ENCODE results near the gene ADGRE3. TPM values are rescaled to one million over a fixed set of nuclear protein-coding genes. Genes with fewer than 3 reads are reported as not detected.
A peak's percentile ranks its signal among the peaks of the same experiment; 100 is the strongest.

Gene ADGRE3, protein sequence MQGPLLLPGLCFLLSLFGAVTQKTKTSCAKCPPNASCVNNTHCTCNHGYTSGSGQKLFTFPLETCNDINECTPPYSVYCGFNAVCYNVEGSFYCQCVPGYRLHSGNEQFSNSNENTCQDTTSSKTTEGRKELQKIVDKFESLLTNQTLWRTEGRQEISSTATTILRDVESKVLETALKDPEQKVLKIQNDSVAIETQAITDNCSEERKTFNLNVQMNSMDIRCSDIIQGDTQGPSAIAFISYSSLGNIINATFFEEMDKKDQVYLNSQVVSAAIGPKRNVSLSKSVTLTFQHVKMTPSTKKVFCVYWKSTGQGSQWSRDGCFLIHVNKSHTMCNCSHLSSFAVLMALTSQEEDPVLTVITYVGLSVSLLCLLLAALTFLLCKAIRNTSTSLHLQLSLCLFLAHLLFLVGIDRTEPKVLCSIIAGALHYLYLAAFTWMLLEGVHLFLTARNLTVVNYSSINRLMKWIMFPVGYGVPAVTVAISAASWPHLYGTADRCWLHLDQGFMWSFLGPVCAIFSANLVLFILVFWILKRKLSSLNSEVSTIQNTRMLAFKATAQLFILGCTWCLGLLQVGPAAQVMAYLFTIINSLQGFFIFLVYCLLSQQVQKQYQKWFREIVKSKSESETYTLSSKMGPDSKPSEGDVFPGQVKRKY
- total RNA-seq (under 1 TPM in 1 of 2 donors, not detected in 1; 0.15 TPM), total RNA-seq (0 to 0.15 reads per million in 2 donors)

DNA sequence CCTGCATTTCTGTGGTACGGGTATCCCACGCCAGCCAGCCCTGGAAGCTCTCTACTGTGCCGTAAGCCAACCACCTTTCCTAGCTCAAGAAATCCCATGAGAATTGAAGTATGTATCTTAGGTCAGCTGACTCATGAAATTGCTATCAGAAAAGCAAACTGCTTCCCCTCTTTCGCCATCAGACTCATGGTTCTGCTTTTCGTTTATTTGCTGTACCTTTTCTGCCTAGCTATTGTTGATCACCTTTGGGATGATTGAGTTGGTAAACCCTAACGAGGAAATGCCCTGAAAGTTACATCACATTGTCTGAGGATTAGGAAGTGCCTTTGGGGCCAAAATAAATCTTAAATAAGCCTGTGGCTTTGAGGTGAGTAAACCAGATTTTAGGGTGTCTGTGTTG is at the start of gene ADGRE3:
Gene ADGRE3, minus strand, starts transcription at position 81 of the 400 bp plus-strand sequence. Its CDS starts 74 bp downstream, at position 7.
- H3K9me3 ChIP-seq (ENCODE audit: control insufficient read depth, low read length, poor library complexity, severe bottlenecking), result no peaks in the 10 kb centered on the region
- H3K27ac Mint-ChIP-seq, result no peak within 1 kb of the TSS
- H3K4me3 Mint-ChIP-seq, result no peak within 1 kb of the TSS
- H3K36me3 Mint-ChIP-seq (ENCODE audit: low read depth), result no peaks in the 10 kb centered on the region
- DNase-seq, result no peak
- peaks cover 26% of the 10 kb centered on the region for H3K4me1 Mint-ChIP-seq
- ATAC-seq, result no peak
- H3K27me3 Mint-ChIP-seq, result no peaks in the 10 kb centered on the region

DNA sequence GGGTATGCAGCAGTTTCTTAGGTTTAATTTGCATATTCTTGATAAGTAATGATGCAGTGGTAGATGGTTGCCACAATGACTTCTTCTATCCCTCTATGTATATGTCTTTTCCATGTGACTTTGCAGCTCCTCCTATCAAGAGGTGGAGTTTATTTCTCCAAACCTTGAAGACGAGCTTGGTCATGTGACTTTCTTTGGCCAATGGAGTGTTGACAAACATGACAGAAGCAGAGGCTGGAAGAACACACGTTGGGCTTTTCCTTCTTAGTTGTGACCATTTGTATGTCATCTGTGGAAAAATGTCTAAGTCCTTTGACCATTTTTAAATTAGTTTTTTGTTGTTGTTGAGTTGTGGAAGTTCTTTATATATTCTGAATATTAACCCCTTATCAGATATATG is 47.5 kb upstream of the ADGRE3 start:
- H3K27me3 Mint-ChIP-seq, result no peaks in the 10 kb centered on the region
- ATAC-seq, result no peak
- DNase-seq, result no peak
- H3K36me3 Mint-ChIP-seq (ENCODE audit: low read depth), result peaks cover 10% of the 10 kb centered on the region
- H3K4me3 Mint-ChIP-seq, result no peak overlapping the region
- H3K27ac Mint-ChIP-seq, result no peak overlapping the region
- H3K4me1 Mint-ChIP-seq, result no peaks in the 10 kb centered on the region
- H3K9me3 ChIP-seq (ENCODE audit: control insufficient read depth, low read length, poor library complexity, severe bottlenecking), result peaks cover 33% of the 10 kb centered on the region

DNA sequence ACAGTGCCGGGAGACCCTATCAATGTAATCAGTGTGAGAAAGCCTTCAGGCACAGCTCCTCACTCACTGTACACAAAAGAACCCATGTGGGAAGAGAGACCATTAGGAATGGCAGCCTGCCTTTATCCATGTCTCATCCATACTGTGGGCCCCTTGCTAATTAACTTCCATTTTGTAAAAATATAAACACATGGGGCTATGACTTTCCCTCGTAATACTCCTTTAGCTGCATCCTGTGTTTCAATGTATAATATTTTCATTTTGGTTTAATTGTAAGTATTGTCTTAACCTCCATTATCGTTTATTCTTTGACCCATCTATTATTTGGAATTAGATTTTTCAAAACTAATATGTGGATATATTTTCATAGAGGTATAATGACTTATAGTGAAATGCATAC is 44.5 kb upstream of the ADGRE3 start:
- H3K27ac Mint-ChIP-seq, result no peak overlapping the region
- peaks cover 22% of the 10 kb centered on the region for H3K36me3 Mint-ChIP-seq (ENCODE audit: low read depth)
- no peaks in the 10 kb centered on the region for H3K4me1 Mint-ChIP-seq
- no peak overlapping the region for H3K4me3 Mint-ChIP-seq
- H3K27me3 Mint-ChIP-seq, result no peaks in the 10 kb centered on the region
- H3K9me3 ChIP-seq (ENCODE audit: control insufficient read depth, low read length, poor library complexity, severe bottlenecking), result peaks cover 33% of the 10 kb centered on the region
- no peak for DNase-seq
- no peak for ATAC-seq

DNA sequence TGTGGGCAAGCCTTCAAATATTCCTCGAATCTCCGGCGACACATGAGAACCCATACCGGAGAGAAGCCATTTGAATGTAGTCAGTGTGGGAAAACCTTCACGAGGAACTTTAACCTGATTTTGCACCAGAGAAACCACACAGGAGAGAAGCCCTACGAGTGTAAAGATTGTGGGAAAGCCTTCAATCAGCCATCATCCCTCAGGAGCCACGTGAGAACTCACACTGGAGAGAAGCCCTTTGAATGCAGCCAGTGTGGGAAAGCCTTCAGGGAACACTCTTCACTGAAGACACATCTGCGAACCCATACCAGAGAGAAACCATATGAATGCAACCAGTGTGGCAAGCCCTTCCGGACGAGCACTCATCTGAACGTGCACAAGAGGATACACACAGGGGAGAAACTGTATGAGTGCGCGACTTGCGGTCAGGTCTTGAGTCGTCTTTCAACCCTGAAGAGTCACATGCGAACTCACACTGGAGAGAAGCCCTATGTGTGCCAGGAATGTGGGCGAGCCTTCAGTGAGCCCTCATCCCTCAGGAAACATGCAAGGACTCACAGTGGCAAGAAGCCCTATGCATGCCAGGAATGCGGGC is 44.0 kb upstream of the ADGRE3 start:
- H3K27ac Mint-ChIP-seq, result no peak overlapping the region
- DNase-seq, result no peak
- H3K27me3 Mint-ChIP-seq, result no peaks in the 10 kb centered on the region
- peaks cover 22% of the 10 kb centered on the region for H3K36me3 Mint-ChIP-seq (ENCODE audit: low read depth)
- no peaks in the 10 kb centered on the region for H3K4me1 Mint-ChIP-seq
- peaks cover 33% of the 10 kb centered on the region for H3K9me3 ChIP-seq (ENCODE audit: control insufficient read depth, low read length, poor library complexity, severe bottlenecking)
- ATAC-seq, result no peak
- H3K4me3 Mint-ChIP-seq, result no peak overlapping the region

DNA sequence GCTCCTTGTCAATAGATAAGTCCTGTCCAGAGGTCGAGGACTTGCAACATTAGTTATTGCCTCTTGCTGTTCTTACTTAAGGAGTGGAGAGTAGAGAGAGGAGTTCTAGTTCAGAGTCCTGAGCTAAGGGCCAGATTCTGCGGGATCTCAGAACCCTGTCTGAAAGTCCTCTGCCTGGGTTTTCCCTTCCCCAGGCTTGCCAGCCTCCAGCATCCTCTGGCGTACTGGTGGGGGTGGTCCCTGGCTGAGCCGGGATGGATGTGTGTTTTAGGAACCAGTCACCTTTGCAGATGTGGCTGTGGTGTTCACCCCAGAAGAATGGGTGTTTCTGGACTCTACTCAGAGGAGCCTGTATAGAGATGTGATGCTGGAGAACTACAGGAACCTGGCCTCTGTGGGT is 41.2 kb upstream of the ADGRE3 start:
- H3K27me3 Mint-ChIP-seq, result no peaks in the 10 kb centered on the region
- ATAC-seq (no peak), DNase-seq (no peak)
- peaks cover 30% of the 10 kb centered on the region for H3K36me3 Mint-ChIP-seq (ENCODE audit: low read depth)
- H3K4me1 Mint-ChIP-seq, result no peaks in the 10 kb centered on the region
- H3K4me3 Mint-ChIP-seq, result no peak overlapping the region
- H3K27ac Mint-ChIP-seq, result no peak overlapping the region
- peaks cover 33% of the 10 kb centered on the region for H3K9me3 ChIP-seq (ENCODE audit: control insufficient read depth, low read length, poor library complexity, severe bottlenecking)

DNA sequence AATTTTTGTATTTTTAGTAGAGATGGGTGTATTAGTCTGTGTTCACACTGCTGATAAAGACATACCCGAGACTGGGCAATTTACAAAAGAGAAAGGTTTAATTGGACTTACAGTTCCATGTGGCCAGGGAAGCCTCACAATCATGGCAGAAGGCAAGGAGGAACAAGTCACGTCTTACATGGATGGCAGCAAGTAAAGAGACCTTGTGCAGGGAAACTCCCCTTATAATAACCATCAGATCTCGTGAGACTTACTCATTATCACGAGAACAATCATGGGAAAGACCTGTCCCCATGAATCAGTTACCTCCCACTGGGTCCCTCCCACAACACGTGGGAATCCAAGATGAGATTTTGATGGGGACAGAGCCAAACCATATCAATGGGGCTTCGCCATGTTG is 29.8 kb upstream of the ADGRE3 start:
- no peak for ATAC-seq
- no peaks in the 10 kb centered on the region for H3K9me3 ChIP-seq (ENCODE audit: control insufficient read depth, low read length, poor library complexity, severe bottlenecking)
- no peak overlapping the region for H3K27ac Mint-ChIP-seq
- H3K27me3 Mint-ChIP-seq, result no peaks in the 10 kb centered on the region
- H3K4me1 Mint-ChIP-seq, result no peaks in the 10 kb centered on the region
- no peak for DNase-seq
- no peak overlapping the region for H3K4me3 Mint-ChIP-seq
- peaks cover 19% of the 10 kb centered on the region for H3K36me3 Mint-ChIP-seq (ENCODE audit: low read depth)

DNA sequence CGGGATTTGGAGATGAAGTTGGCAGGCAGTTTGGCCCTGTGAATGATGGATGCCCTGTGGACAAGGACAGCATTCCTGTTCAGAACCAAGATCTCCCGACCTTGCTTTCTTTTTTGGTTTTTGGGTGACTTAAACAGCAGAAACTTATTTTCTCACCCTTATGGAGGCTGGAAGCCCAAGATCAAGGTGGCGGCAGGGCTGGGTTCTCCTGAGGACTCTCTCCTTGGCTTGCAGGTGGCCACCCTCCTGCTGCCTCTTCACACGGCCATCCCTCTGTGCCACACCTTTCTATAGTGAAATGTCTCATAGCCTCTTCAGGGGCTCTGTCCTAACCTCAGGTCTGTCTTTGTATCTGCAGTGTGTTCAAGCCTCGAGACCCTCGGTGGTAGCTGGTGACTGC is 29.2 kb upstream of the ADGRE3 start:
- no peaks in the 10 kb centered on the region for H3K4me1 Mint-ChIP-seq
- no peak overlapping the region for H3K4me3 Mint-ChIP-seq
- ATAC-seq (no peak), DNase-seq (no peak)
- no peak overlapping the region for H3K27ac Mint-ChIP-seq
- H3K9me3 ChIP-seq (ENCODE audit: control insufficient read depth, low read length, poor library complexity, severe bottlenecking), result no peaks in the 10 kb centered on the region
- no peaks in the 10 kb centered on the region for H3K27me3 Mint-ChIP-seq
- peaks cover 15% of the 10 kb centered on the region for H3K36me3 Mint-ChIP-seq (ENCODE audit: low read depth)

DNA sequence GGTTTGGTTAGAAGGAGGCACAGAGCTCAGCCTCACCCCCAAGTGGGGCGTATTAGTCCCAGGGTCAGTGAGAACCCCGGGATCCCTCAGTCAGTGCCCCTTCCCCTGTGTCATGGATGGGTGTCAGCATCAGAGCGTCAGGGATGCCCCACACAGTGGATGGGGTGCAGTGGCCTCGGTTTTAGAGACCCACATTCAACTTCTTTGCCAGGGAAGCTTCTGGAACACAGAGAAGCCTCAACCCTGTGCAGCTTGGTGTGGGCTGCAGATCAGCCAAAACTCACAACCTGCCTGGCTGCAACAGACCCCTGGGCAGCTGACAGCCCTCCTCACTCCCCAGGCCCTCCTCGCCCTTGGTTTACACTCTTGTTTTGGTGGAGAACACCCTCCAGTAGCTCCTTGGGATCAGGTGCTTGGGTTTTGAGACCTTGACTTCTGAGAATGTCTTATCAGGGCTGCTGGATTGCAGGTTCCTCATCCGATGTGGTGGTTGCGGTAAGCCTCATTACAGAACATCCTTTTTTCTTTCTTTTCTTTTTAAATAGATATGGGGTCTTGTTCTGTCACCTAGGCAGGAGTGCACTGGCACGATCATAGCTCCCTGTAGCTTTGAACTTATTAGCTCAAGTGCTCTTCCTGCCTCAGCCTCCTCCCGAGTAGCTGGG is 26.2 kb upstream of the ADGRE3 start:
- Mint-ChIP-seq H3K4me3 (no peak overlapping the region), H3K4me1 (no peaks in the 10 kb centered on the region), H3K27me3 (no peaks in the 10 kb centered on the region), H3K27ac (no peak overlapping the region), H3K36me3 (ENCODE audit: low read depth) (peaks cover 13% of the 10 kb centered on the region)
- ATAC-seq (no peak), DNase-seq (no peak)
- no peaks in the 10 kb centered on the region for H3K9me3 ChIP-seq (ENCODE audit: control insufficient read depth, low read length, poor library complexity, severe bottlenecking)

DNA sequence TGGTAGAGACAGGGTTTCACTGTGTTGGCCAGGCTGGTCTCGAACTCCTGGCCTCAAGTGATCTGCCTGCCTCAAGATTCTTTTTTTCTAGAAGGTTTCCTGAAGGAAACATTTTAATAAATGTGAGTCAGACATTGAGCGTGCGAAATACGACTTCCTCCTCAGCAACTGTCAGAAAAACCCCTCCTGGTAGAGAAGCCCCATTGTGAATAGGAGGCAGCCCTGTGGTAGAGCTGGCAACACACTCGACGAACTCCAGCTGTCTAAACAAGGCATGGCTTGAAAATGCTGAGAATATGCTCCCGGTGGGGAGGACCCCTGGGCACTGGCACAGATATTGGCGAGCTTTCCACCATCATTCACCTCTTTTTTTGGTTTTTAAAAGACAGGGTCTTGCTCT is 25.0 kb upstream of the ADGRE3 start:
- peaks cover 11% of the 10 kb centered on the region for H3K36me3 Mint-ChIP-seq (ENCODE audit: low read depth)

DNA sequence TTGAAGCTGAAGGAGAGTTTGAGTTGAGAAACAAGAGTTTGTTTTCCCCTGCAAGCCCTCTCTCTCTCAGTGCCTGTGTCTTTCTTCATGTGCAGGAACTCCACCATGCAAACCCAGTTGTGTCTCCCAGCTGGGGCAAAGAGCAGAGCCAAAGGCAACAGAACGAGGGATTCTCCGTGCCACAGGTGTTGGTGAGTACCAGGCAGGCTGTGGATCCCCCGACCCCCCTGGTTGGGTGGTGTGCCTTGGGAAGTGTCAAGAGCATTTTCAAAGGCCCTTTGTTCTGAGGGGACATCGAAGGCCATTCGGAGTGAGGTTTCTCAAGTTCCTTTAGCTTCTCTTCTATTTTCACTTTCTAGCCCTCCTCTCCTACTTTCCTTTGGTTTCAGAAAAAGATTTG is 20.8 kb upstream of the ADGRE3 start:
- no peak for ATAC-seq
- peaks cover 5% of the 10 kb centered on the region for H3K36me3 Mint-ChIP-seq (ENCODE audit: low read depth)
- H3K4me3 Mint-ChIP-seq, result no peak overlapping the region
- no peaks in the 10 kb centered on the region for H3K9me3 ChIP-seq (ENCODE audit: control insufficient read depth, low read length, poor library complexity, severe bottlenecking)
- DNase-seq, result no peak
- no peak overlapping the region for H3K27ac Mint-ChIP-seq
- peaks cover 4% of the 10 kb centered on the region for H3K4me1 Mint-ChIP-seq
- H3K27me3 Mint-ChIP-seq, result no peaks in the 10 kb centered on the region

More for the DNA sequence above, 25.0 kb upstream of the ADGRE3 start:
- no peaks in the 10 kb centered on the region for H3K9me3 ChIP-seq (ENCODE audit: control insufficient read depth, low read length, poor library complexity, severe bottlenecking)
- Mint-ChIP-seq H3K27ac (no peak overlapping the region), H3K27me3 (no peaks in the 10 kb centered on the region), H3K4me1 (no peaks in the 10 kb centered on the region), H3K4me3 (no peak overlapping the region)
- DNase-seq, result no peak
- no peak for ATAC-seq

DNA sequence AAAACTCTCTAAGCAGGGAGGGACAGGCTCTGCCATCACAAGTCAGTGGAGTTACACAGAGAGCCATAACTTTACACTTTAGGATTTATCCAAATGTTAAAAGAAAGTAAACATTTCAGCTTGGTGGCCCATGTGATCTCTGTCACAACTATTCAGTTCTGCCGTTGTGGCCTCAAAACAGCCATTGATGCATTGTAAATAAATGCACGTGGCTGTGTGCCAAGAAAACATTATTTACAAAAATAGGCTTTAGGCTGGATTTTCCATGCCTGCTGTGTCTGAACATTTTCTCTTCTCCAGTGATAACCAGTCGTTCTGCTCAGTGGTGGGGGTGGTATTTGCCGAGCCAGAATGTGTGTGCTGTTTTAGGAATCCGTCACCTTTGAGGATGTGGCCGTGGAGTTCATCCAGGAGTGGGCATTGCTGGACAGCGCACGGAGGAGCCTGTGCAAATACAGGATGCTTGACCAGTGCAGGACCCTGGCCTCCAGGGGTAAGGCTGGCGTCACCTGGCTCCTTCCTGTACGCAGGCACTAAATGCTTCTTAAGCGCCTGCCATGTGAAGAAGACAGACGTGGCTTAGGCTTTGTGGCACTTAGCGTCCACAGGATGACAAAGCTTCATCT is 20.1 kb upstream of the ADGRE3 start:
- H3K9me3 ChIP-seq (ENCODE audit: control insufficient read depth, low read length, poor library complexity, severe bottlenecking), result no peaks in the 10 kb centered on the region
- no peak overlapping the region for H3K4me3 Mint-ChIP-seq
- peaks cover 5% of the 10 kb centered on the region for H3K36me3 Mint-ChIP-seq (ENCODE audit: low read depth)
- no peak overlapping the region for H3K27ac Mint-ChIP-seq
- DNase-seq (no peak), ATAC-seq (no peak)
- H3K4me1 Mint-ChIP-seq, result peaks cover 4% of the 10 kb centered on the region
- no peaks in the 10 kb centered on the region for H3K27me3 Mint-ChIP-seq

DNA sequence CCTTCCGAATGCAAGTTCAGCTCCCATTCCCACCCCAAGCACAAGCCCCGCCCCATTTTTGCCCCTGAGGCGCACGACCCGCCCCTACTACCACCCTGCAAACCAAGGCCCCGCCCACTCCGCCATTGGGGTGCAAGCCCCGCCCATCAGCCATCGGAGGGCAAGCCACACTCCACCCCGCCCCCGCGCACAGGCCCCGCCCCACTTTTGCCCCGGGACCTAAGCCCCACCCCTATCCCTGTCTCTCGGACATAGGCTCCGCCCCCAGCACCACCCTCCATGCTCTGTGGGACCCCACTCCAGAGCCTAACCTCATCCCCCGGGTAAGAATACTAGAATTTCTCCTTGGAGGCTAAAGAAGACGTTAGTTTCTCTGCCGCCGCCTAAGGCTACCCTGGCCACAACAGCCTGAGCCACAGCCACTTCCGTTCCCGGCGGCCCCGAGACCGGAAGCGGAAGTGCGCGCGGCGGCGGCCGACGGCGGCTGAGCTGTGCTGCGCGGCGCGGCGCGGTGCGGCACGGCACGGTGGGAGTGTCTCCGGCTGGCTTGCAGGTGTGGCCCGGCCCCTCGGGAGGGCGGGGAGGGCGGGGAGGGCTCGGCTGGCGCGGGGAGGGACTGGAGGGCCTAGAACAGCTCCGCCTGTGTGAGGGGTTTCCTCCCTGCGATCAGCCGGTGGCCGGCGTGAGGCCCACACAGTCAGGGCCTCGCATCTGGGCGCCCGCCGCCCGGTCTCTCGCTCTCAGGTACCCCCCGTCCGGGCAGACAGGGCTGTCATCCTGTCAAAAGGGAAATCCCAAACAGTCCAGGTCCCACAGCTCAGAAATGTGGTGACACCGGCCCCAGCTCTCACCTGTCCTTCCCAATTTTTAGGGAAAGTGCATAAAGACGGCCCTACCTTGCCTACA is 15.2 kb upstream of the ADGRE3 start, which contains the start of gene ZNF333:
Gene ZNF333, plus strand, starts transcription at position 451 of the 906 bp plus-strand sequence. CDS start 3,444 bp downstream, outside the sequence.
- H3K4me3 Mint-ChIP-seq, result peak within 1 kb of the TSS; percentile 88
- peaks cover 10% of the 10 kb centered on the region for H3K4me1 Mint-ChIP-seq
- ATAC-seq, result peak; percentile 91
- peak within 1 kb of the TSS; percentile 94 for H3K27ac Mint-ChIP-seq
- H3K27me3 Mint-ChIP-seq, result no peaks in the 10 kb centered on the region
- no peaks in the 10 kb centered on the region for H3K9me3 ChIP-seq (ENCODE audit: control insufficient read depth, low read length, poor library complexity, severe bottlenecking)
- H3K36me3 Mint-ChIP-seq (ENCODE audit: low read depth), result no peaks in the 10 kb centered on the region
- peak; percentile 94 to 98 (median 96) for DNase-seq

Measured in T-helper 17 cell (primary cell).